Measurements from ENCODE around the gene BICRA.

DNA sequence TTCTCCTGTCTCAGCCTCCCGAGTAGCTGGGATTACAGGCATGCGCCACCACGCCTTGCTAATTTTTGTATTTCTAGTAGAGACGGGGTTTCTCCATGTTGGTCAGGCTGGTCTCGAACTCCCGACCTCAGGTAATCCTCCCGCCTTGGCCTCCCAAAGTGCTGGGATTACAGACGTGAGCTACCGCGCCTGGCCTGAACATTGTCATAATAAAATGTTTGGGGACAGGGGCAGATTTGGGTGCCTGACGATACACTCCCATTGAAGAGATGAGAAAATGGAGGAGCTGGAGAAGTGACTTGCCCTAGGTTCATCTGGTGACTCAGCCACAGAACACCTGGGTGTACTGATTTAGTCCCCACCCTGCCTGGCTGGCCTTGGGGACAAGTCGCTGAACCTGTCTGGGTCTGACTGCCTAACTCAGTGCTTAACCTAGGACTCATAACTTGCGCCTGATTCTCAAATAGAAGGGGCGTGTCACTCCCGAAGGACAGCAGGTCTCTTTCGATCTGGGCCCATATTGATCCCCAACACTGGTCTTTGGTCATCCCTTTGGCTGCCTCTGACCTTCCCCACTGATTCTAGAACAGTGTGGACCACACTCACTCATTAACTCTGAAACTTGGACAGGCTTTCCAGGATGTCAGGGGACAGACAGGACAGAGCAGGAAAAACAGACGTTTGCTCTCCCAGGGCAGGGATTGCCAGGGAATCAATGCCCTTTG lies 7.6 kb upstream of the BICRA start:
- TF ChIP-seq, protein P1, sequence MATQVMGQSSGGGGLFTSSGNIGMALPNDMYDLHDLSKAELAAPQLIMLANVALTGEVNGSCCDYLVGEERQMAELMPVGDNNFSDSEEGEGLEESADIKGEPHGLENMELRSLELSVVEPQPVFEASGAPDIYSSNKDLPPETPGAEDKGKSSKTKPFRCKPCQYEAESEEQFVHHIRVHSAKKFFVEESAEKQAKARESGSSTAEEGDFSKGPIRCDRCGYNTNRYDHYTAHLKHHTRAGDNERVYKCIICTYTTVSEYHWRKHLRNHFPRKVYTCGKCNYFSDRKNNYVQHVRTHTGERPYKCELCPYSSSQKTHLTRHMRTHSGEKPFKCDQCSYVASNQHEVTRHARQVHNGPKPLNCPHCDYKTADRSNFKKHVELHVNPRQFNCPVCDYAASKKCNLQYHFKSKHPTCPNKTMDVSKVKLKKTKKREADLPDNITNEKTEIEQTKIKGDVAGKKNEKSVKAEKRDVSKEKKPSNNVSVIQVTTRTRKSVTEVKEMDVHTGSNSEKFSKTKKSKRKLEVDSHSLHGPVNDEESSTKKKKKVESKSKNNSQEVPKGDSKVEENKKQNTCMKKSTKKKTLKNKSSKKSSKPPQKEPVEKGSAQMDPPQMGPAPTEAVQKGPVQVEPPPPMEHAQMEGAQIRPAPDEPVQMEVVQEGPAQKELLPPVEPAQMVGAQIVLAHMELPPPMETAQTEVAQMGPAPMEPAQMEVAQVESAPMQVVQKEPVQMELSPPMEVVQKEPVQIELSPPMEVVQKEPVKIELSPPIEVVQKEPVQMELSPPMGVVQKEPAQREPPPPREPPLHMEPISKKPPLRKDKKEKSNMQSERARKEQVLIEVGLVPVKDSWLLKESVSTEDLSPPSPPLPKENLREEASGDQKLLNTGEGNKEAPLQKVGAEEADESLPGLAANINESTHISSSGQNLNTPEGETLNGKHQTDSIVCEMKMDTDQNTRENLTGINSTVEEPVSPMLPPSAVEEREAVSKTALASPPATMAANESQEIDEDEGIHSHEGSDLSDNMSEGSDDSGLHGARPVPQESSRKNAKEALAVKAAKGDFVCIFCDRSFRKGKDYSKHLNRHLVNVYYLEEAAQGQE (IDR thresholded peaks at IDR 0.05; ENCODE audit: low read depth, low read length): no peak
- no peak for TF ChIP-seq EP300 (IDR thresholded peaks at IDR 0.05; ENCODE audit: borderline replicate concordance in 1 of 2, low read depth in 1 of 2, low read length in 1 of 2)
- no peak for TF ChIP-seq CTCF (IDR thresholded peaks at IDR 0.05)
- TF ChIP-seq POLR2AphosphoS5 (IDR thresholded peaks at IDR 0.05; ENCODE audit: low read depth, low read length): no peak
- no peak for TF ChIP-seq GATA2 (CRISPR knock-in tag; IDR thresholded peaks at IDR 0.05)
- TF ChIP-seq EZH2phosphoT487 (IDR thresholded peaks at IDR 0.05; ENCODE audit: borderline replicate concordance, low read depth): no peak
- no peak for TF ChIP-seq SIN3A (IDR thresholded peaks at IDR 0.05; ENCODE audit: borderline replicate concordance, low read depth, low read length)

Measured in SK-N-SH (cell line).